ENCODE results near the gene SMYD1. TPM values are rescaled to one million over a fixed set of nuclear protein-coding genes. Genes with fewer than 3 reads are reported as not detected.

SMYD1 gene
- total RNA-seq, 6 donors from 2014 or later = not detected

DNA sequence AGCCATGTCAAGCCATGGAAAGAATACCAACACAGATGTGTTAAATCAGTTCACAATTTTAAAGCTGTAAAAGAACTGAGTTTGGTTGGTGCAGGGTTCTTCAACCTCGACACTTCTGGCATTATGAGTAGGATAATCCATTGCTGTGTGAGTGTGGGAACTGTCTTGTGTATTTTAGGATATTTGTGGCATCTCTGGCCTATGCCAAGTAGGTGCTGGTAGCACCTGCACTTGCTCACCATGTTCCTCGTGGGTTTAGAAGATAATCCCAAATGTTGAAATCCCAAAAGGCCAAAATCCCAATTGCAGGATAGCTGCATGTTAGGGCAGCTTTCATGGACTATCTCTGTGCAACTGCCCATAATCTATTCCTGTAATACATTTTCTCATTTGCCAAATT lies 15.8 kb upstream of the SMYD1 start:
- Histone ChIP-seq H3K36me3 (peaks cover 0 to 2% (median 0%) of the 10 kb centered on the region in 4 donors), H3K4me1 (peaks cover 21 to 30% (median 29%) of the 10 kb centered on the region in 4 donors), H3K27ac (no peak overlapping the region), H3K4me3 (no peak overlapping the region), H3K27me3 (no peaks in the 10 kb centered on the region), H3K9me3 (no peaks in the 10 kb centered on the region)
- DNase-seq (no peak), ATAC-seq (ENCODE audit: low FRiP score in 2 of 2) (no peak)
- TF ChIP-seq POLR2AphosphoS5 (IDR thresholded peaks at IDR 0.05) (no peak), CTCF (IDR thresholded peaks at IDR 0.05) (no peak), EP300 (IDR thresholded peaks at IDR 0.05) (no peak), POLR2A (IDR thresholded peaks at IDR 0.05) (no peak)
- 87 to 91% methylated on average over 2 of the region's 2 CpGs for WGBS, 2 donors

DNA sequence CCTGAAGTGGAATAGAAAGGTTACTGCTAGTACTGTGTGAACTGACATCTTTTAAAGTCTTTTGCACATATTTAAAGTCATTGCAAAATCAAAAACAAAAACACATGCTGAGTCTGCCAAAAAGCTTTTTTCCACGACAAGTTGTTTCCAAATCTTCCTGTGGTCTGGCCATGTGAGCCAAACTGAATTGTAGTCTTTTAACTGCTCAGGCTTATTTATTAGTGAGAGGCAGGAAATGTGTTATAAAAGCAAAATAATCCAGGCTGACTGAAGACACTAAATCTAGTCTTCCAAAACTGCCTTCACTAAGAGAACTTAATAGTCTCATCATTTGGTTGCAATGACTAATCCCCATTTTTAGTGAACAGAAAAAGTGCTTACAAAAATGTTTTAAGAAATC lies 14.3 kb upstream of the SMYD1 start:
- Histone ChIP-seq H3K9me3 (no peaks in the 10 kb centered on the region), H3K27ac (peak overlapping the region; percentile 26 to 100 (median 98)), H3K36me3 (peaks cover 0 to 2% (median 0%) of the 10 kb centered on the region in 4 donors), H3K4me1 (peaks cover 21 to 30% (median 29%) of the 10 kb centered on the region in 4 donors), H3K4me3 (no peak overlapping the region), H3K27me3 (no peaks in the 10 kb centered on the region)
- ATAC-seq (ENCODE audit: low FRiP score in 2 of 2) = no peak
- TF ChIP-seq POLR2AphosphoS5 (IDR thresholded peaks at IDR 0.05) (no peak), POLR2A (IDR thresholded peaks at IDR 0.05) (peak in 1 of 4 donors; percentile 14)
- no peak for DNase-seq
- WGBS, 2 donors = 15 to 17% methylated on average over 1 of the region's 1 CpG

DNA sequence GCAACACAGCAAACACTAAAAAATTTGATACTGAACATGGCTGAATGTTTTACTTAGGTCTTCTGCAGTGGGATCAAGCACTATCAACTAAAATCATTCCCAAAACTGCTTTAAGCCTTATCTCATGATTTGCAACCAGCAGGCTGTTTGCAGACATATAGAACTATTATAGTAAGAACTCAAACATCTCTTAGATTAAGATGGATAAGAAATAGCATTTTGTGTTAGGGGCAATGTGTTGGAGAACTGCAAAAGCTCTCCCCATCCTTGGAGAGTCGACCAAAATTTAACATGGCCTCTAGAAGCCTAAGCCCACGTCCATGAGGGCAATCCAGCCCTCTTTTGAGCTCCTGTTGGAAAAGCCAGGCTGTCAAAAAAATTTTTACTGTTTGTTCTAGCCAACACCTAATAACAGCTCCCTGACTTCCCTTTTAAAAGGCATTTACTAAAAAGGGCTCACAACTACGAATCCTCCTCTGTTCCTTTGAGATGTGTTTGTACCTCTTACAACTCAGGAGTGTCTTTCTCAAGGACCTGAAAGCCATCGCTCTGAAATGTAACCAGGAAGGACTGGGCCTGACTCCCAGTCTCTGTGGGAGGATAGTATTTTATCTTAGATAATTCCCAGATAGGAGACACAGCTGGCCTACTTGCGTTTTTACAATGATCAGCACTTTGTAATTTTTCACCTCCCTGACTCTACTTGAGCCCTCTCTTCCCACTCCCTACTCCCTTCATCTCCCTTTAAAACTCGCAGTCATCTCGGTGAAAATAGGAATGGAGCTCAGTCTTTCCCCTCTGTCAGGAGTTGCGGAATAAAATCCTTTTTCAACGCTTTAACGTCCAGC lies 13.5 kb upstream of the SMYD1 start:
- Histone ChIP-seq H3K9me3 (no peaks in the 10 kb centered on the region), H3K4me3 (peak overlapping the region; percentile 63 to 81 (median 78)), H3K27me3 (no peaks in the 10 kb centered on the region), H3K36me3 (peaks cover 0 to 2% (median 0%) of the 10 kb centered on the region in 4 donors), H3K27ac (peak overlapping the region; percentile 97 to 100 (median 98)), H3K4me1 (peaks cover 21 to 30% (median 29%) of the 10 kb centered on the region in 4 donors)
- DNase-seq (no peak), ATAC-seq (ENCODE audit: low FRiP score in 2 of 2) (no peak)
- WGBS, 2 donors = 46 to 51% methylated on average over 10 of the region's 10 CpGs
- TF ChIP-seq POLR2AphosphoS5 (IDR thresholded peaks at IDR 0.05) (no peak), POLR2A (IDR thresholded peaks at IDR 0.05) (no peak), EP300 (IDR thresholded peaks at IDR 0.05) (no peak), CTCF (IDR thresholded peaks at IDR 0.05) (no peak)

- peak overlapping the region; percentile 97 to 100 (median 98) for H3K27ac ChIP-seq
- peak overlapping the region; percentile 63 to 81 (median 78) for H3K4me3 ChIP-seq
- no peaks in the 10 kb centered on the region for H3K27me3 ChIP-seq
- H3K36me3 ChIP-seq = no peaks in the 10 kb centered on the region
- H3K4me1 ChIP-seq = peaks cover 21 to 30% (median 29%) of the 10 kb centered on the region in 4 donors
- H3K9me3 ChIP-seq = no peaks in the 10 kb centered on the region
- TF ChIP-seq POLR2A (IDR thresholded peaks at IDR 0.05) (no peak), POLR2AphosphoS5 (IDR thresholded peaks at IDR 0.05) (no peak), EP300 (IDR thresholded peaks at IDR 0.05) (no peak), CTCF (IDR thresholded peaks at IDR 0.05) (no peak)
- peak in 1 of 2 donors; percentile 39 for DNase-seq
- peak in 1 of 2 donors; percentile 37 for ATAC-seq (ENCODE audit: low FRiP score in 2 of 2)
- 27 to 30% methylated on average over 24 to 25 of the region's 25 CpGs for WGBS, 2 donors
Observed at GRCh38 chr2:88054782-88055370, 12.7 kb upstream of the SMYD1 start.

DNA sequence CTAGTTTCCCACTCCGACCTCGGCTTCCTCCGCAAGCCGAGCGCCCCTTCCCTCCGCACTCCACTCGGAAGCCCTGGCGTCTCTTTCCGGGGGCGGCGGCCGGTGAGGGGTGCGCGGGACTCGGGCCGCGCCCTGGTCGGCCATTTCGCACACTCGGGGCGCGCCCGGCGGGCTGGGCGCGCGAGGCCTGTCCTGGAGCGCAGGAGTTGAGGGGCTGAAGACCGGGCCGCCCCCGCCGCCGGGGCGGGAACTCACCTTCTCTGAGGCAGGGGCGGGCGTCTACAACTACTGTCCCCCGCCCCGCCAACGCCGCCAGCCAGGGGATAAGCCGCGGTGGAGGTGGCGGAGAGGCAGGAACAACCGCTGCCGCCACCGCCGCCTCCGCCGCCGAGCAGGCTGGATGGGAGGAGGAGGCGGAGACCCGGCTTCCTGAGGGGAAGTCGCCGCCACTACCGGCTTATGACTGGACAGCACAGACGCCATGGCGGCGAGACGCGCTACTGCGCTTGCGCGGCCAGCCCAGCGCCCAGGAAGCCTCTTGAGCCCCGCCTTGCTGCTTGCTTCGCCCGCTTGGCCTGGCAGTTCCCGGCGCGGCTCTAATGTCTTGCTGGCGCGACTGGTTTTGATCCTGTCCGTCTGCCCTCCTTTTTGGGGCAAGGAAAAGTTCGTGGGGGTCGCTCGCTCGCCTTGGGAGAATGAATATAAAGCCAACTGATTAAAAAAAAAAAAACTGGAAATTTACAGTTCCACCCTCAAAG lies 12.1 kb upstream of the SMYD1 start, which contains the start of gene KRCC1:
Gene KRCC1, minus strand, starts transcription at position 413 of the 758 bp plus-strand sequence. CDS start 27,220 bp downstream, outside the sequence.
- TF ChIP-seq POLR2AphosphoS5 (IDR thresholded peaks at IDR 0.05) (peak; percentile 96 to 98), POLR2A (IDR thresholded peaks at IDR 0.05) (peak in 3 of 4 donors; percentile 95 to 99 (median 96)), CTCF (IDR thresholded peaks at IDR 0.05) (peak in 4 of 6 experiments; percentile 41 to 69 (median 48)), EP300 (IDR thresholded peaks at IDR 0.05) (no peak)
- peak within 1 kb of the TSS; percentile 63 to 81 (median 78) for H3K4me3 ChIP-seq
- no peaks in the 10 kb centered on the region for H3K27me3 ChIP-seq
- ATAC-seq (ENCODE audit: low FRiP score in 2 of 2) = peak; percentile 97 to 98
- H3K36me3 ChIP-seq = no peaks in the 10 kb centered on the region
- 1% methylated on average over 28 to 38 of the region's 77 CpGs for WGBS, 2 donors
- peak; percentile 98 to 99 for DNase-seq
- peaks cover 21 to 30% (median 29%) of the 10 kb centered on the region in 4 donors for H3K4me1 ChIP-seq
- H3K9me3 ChIP-seq = no peaks in the 10 kb centered on the region
- H3K27ac ChIP-seq = peak within 1 kb of the TSS; percentile 97 to 100 (median 98)

Data from upper lobe of left lung (tissue), 6 donors.